IPS DF 6.9 (cell line): ENCODE results near the gene AEN.
"Not testable (repeated sequence)": the region's sequence is repeated elsewhere in the genome, so short reads cannot be mapped to it uniquely, and the experiment has no call there.

Experiments
- DNase-seq: peaks from one replicate; pipeline ENCODE4 v3.0.0-alpha.2; 2013; ENCODE audit warnings: low read depth, low spot score
- H3K27ac ChIP-seq: one replicate; pipeline ENCODE4 v1.5.1; 2013; ENCODE audit warnings: low read length, control low read depth
- H3K27me3 ChIP-seq: 2 replicates; pipeline ENCODE4 v1.6.1; 2013; ENCODE audit warnings: mild to moderate bottlenecking, low read length; ENCODE audit not compliant: control insufficient read depth, insufficient read depth
- H3K36me3 ChIP-seq: 2 replicates; pipeline ENCODE4 v1.6.1; 2013; ENCODE audit warnings: low read length; ENCODE audit not compliant: control insufficient read depth, insufficient read depth
- H3K4me1 ChIP-seq: 2 replicates; pipeline ENCODE4 v1.6.1; 2013; ENCODE audit warnings: low read length; ENCODE audit not compliant: control insufficient read depth, insufficient read depth
- H3K4me3 ChIP-seq: 2 replicates; pipeline ENCODE4 v1.5.1; 2013; ENCODE audit warnings: mild to moderate bottlenecking, low read length
- H3K9me3 ChIP-seq: 2 replicates; pipeline ENCODE4 v1.6.1; 2013; ENCODE audit warnings: low read length, inconsistent platforms; ENCODE audit not compliant: control insufficient read depth, insufficient read depth
- WGBS: extraction: QIAGEN DNeasy Blood & Tissue Kit; methylation state at CpG from one replicate; pipeline ENCODE4 v1.1.7; 2013; ENCODE audit warnings: mixed read lengths, missing lambda C conversion rate; ENCODE audit not compliant: insufficient read length, insufficient coverage; 5-methylcytosine and 5-hydroxymethylcytosine counted together

The AEN gene

DNA sequence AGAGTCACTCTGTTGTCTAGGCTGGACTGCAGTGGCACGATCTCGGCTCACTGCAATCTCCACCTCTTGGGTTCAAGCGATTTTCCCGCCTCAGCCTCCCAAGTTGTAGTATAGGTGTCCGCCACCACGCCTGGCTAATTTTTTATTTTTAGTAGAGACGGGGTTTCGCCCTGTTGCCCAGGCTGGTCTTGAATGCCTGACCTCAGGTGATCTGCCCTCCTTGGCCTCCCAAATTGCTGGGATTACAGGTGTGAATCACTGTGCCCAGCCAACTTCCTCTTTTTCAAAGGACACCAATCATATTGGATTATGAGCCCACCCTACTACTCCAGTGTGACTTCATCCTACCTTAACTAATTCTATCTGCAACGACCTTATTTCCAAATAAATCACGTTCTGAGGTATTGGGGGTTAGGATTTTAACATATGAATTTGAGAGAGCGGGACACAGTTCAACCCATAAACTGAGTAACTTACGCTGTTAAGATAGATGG, 20.9 kb downstream of the AEN start:
- peaks cover 3% of the 10 kb centered on the region; the same call in 1 of the 2 replicates for H3K4me1 ChIP-seq
- no CpG with 5 or more reads among the region's 12 CpGs for WGBS

GRCh38 chr15:88642514-88642913, 21.4 kb downstream of the AEN start:
- not testable (repeated sequence) for H3K27ac ChIP-seq, H3K4me1 ChIP-seq, H3K9me3 ChIP-seq, H3K4me3 ChIP-seq, H3K27me3 ChIP-seq, DNase-seq, H3K36me3 ChIP-seq
- WGBS: no CpG with 5 or more reads among the region's 11 CpGs

More for the DNA sequence above, 20.9 kb downstream of the AEN start:
- no peak overlapping the region for H3K27ac ChIP-seq
- no peak for DNase-seq
- H3K9me3 ChIP-seq: no peaks in the 10 kb centered on the region
- H3K27me3 ChIP-seq: no peaks in the 10 kb centered on the region
- no peaks in the 10 kb centered on the region for H3K36me3 ChIP-seq
- H3K4me3 ChIP-seq: no peak overlapping the region

- no peak for DNase-seq
- Histone ChIP-seq H3K27ac (no peak overlapping the region), H3K36me3 (no peaks in the 10 kb centered on the region), H3K4me3 (no peak overlapping the region), H3K9me3 (no peaks in the 10 kb centered on the region), H3K4me1 (no peaks in the 10 kb centered on the region), H3K27me3 (no peaks in the 10 kb centered on the region)
- WGBS: no CpG with 5 or more reads among the region's 9 CpGs
Observed at GRCh38 chr15:88644741-88645140, 23.6 kb downstream of the AEN start.

- H3K4me3 ChIP-seq: no peak overlapping the region
- H3K4me1 ChIP-seq: no peaks in the 10 kb centered on the region
- H3K36me3 ChIP-seq: no peaks in the 10 kb centered on the region
- H3K27ac ChIP-seq: no peak overlapping the region
- H3K9me3 ChIP-seq: no peaks in the 10 kb centered on the region
- WGBS: no CpG with 5 or more reads among the region's 14 CpGs
- no peak for DNase-seq
- no peaks in the 10 kb centered on the region for H3K27me3 ChIP-seq
Observed at GRCh38 chr15:88645171-88646087, 24.3 kb downstream of the AEN start.

- no peak for DNase-seq
- Histone ChIP-seq H3K27me3 (no peaks in the 10 kb centered on the region), H3K4me1 (no peaks in the 10 kb centered on the region), H3K9me3 (no peaks in the 10 kb centered on the region), H3K36me3 (no peaks in the 10 kb centered on the region), H3K4me3 (no peak overlapping the region), H3K27ac (no peak overlapping the region)
- no CpG with 5 or more reads among the region's 1 CpG for WGBS
Observed at GRCh38 chr15:88646088-88646405, 24.9 kb downstream of the AEN start.

DNA sequence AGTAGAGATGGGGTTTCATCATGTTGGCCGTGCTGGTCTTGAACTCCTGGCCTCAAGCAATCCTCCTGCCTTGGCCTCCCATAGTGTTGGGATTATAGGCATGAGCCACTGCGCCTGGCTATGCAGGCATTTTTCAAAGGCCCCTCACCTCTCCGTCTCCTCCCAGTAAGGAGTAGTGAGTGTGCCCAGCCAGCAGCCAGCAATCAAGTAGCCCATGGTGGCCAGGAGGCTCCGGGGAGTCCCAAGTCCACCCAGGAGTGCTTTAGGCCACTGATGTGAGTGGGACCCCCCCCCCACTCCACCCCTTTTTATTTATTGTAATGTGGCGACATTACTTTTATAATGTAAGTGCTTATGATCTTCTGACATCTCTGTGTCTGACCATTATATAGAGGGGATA, 25.8 kb downstream of the AEN start:
- Histone ChIP-seq H3K9me3 (no peaks in the 10 kb centered on the region), H3K36me3 (no peaks in the 10 kb centered on the region), H3K4me1 (no peaks in the 10 kb centered on the region), H3K27ac (no peak overlapping the region), H3K4me3 (no peak overlapping the region), H3K27me3 (no peaks in the 10 kb centered on the region)
- DNase-seq: no peak
- no CpG with 5 or more reads among the region's 5 CpGs for WGBS

GRCh38 chr15:88647351-88648105, 26.4 kb downstream of the AEN start:
- DNase-seq: no peak
- Histone ChIP-seq H3K4me3 (no peak overlapping the region), H3K27me3 (no peaks in the 10 kb centered on the region), H3K4me1 (no peaks in the 10 kb centered on the region), H3K36me3 (no peaks in the 10 kb centered on the region), H3K27ac (no peak overlapping the region), H3K9me3 (no peaks in the 10 kb centered on the region)
- WGBS: no CpG with 5 or more reads among the region's 11 CpGs

- no CpG with 5 or more reads among the region's 12 CpGs for WGBS
- no peaks in the 10 kb centered on the region for H3K4me1 ChIP-seq
- no peaks in the 10 kb centered on the region for H3K9me3 ChIP-seq
- H3K4me3 ChIP-seq: no peak overlapping the region
- no peaks in the 10 kb centered on the region for H3K36me3 ChIP-seq
- H3K27ac ChIP-seq: no peak overlapping the region
- no peaks in the 10 kb centered on the region for H3K27me3 ChIP-seq
- no peak for DNase-seq
Observed at GRCh38 chr15:88648357-88649214, 27.4 kb downstream of the AEN start.

- no peaks in the 10 kb centered on the region for H3K9me3 ChIP-seq
- WGBS: no CpG with 5 or more reads among the region's 12 CpGs
- H3K27ac ChIP-seq: no peak overlapping the region
- DNase-seq: no peak
- H3K4me1 ChIP-seq: no peaks in the 10 kb centered on the region
- no peaks in the 10 kb centered on the region for H3K27me3 ChIP-seq
- H3K36me3 ChIP-seq: no peaks in the 10 kb centered on the region
- no peak overlapping the region for H3K4me3 ChIP-seq
Observed at GRCh38 chr15:88649286-88649733, 28.2 kb downstream of the AEN start.
